Tibial nerve (tissue), 4 donors: ENCODE data around the gene HES4. TPM values are rescaled to one million over a fixed set of nuclear protein-coding genes. Genes with fewer than 3 reads are reported as not detected.

Source experiments
- DNase-seq, 2 donors: peaks; one replicate each; pipeline ENCODE4 v3.0.0-alpha.2; 2019; ENCODE audit warnings: low spot score in 2 of 2
- H3K27ac ChIP-seq, 4 donors: fragments of 200-600 bp; sonication (generic) in 3 of 4; one replicate each; pipeline ENCODE4 v1.5.1; 2017 to 2019; ENCODE audit warnings: mild to moderate bottlenecking in 1 of 4
- H3K27me3 ChIP-seq, 2 donors: fragments of 200-600 bp; sonication (generic) in 1 of 2; one replicate each; pipeline versions ENCODE4 v1.5.1 to v1.6.0; 2017 to 2019
- H3K36me3 ChIP-seq, 3 donors: fragments of 200-600 bp; sonication (generic); one replicate each; pipeline ENCODE4 v1.5.1; 2018 to 2019
- H3K4me1 ChIP-seq, 4 donors: fragments of 200-600 bp; sonication (generic) in 3 of 4; one replicate each; pipeline ENCODE4 v1.5.1; 2017 to 2019
- H3K4me3 ChIP-seq, 4 donors: fragments of 200-600 bp; sonication (generic) in 3 of 4; one replicate each; pipeline ENCODE4 v1.5.1; 2017 to 2019; ENCODE audit warnings: mild to moderate bottlenecking in 1 of 4, moderate library complexity in 1 of 4
- H3K9me3 ChIP-seq, 4 donors: fragments of 200-600 bp; sonication (generic) in 3 of 4; one replicate each; pipeline ENCODE4 v1.5.1; 2017 to 2019
- CTCF ChIP-seq, 5 experiments: fragments of 200-600 bp in 3 of 5; fragments of 450-650 bp in 2 of 5; sonication (generic) in 3 of 5; IDR thresholded peaks; one replicate each; pipeline ENCODE4 v1.5.1; 2016 to 2019; ENCODE audit warnings: antibody characterized with exemption in 5 of 5, mild to moderate bottlenecking in 3 of 5, moderate library complexity in 2 of 5
- EP300 ChIP-seq, 2 donors: sonication (generic); formaldehyde crosslinking; IDR thresholded peaks; one replicate each; pipeline ENCODE4 v1.6.1; 2017; ENCODE audit warnings: antibody characterized with exemption in 2 of 2, mild to moderate bottlenecking in 1 of 2
- POLR2A ChIP-seq, 2 donors: fragments of 450-650 bp; IDR thresholded peaks; one replicate each; pipeline ENCODE4 v1.6.1; 2017; ENCODE audit warnings: antibody characterized with exemption in 2 of 2, mild to moderate bottlenecking in 2 of 2, moderate library complexity in 2 of 2
- WGBS, 2 donors: methylation state at CpG; one replicate each; pipeline ENCODE4 v1.1.5; 2018; 5-methylcytosine and 5-hydroxymethylcytosine counted together
- total RNA-seq, 4 donors: library from RNA; depleted of rRNA; stranded (reverse); fragments of >200 nt; gene quantifications; one replicate each; pipeline ENCODE4 v1.1.0, GENCODE V29; 2016

Gene HES4
- total RNA-seq, 4 donors from 2014 or later: 26.9 to 70.8 (median 58.7) TPM

GRCh38 chr1:1039145-1039910 is 39.4 kb upstream of the HES4 start:
- 51 to 53% methylated on average over 17 of the region's 17 CpGs for WGBS, 2 donors
- H3K4me1 ChIP-seq: peaks cover 0 to 31% (median 14%) of the 10 kb centered on the region in 4 donors
- no peak overlapping the region for H3K4me3 ChIP-seq
- H3K27me3 ChIP-seq: peaks cover 0 to 22% of the 10 kb centered on the region in 2 donors
- H3K27ac ChIP-seq: no peak overlapping the region
- TF ChIP-seq EP300 (IDR thresholded peaks at IDR 0.05): no peak
- TF ChIP-seq CTCF (IDR thresholded peaks at IDR 0.05): no peak
- TF ChIP-seq POLR2A (IDR thresholded peaks at IDR 0.05): no peak
- no peak for DNase-seq
- H3K9me3 ChIP-seq: no peaks in the 10 kb centered on the region
- peaks cover 0 to 48% (median 0%) of the 10 kb centered on the region in 3 donors for H3K36me3 ChIP-seq

- DNase-seq: no peak
- H3K36me3 ChIP-seq: peaks cover 0 to 41% (median 0%) of the 10 kb centered on the region in 3 donors
- H3K27ac ChIP-seq: no peak overlapping the region
- peaks cover 0 to 28% of the 10 kb centered on the region in 2 donors for H3K27me3 ChIP-seq
- no peak overlapping the region for H3K4me3 ChIP-seq
- no peaks in the 10 kb centered on the region for H3K9me3 ChIP-seq
- peaks cover 0 to 37% (median 20%) of the 10 kb centered on the region in 4 donors for H3K4me1 ChIP-seq
- 73 to 89% methylated on average over 6 of the region's 6 CpGs for WGBS, 2 donors
- TF ChIP-seq POLR2A (IDR thresholded peaks at IDR 0.05) (no peak), EP300 (IDR thresholded peaks at IDR 0.05) (no peak), CTCF (IDR thresholded peaks at IDR 0.05) (no peak)
Measured at GRCh38 chr1:1038694-1039093, 38.8 kb upstream of the HES4 start.

GRCh38 chr1:1037366-1038327 is 37.8 kb upstream of the HES4 start:
- Histone ChIP-seq H3K9me3 (no peaks in the 10 kb centered on the region), H3K36me3 (peaks cover 0 to 31% (median 0%) of the 10 kb centered on the region in 3 donors), H3K27me3 (peaks cover 0 to 33% of the 10 kb centered on the region in 2 donors), H3K4me1 (peaks cover 0 to 47% (median 28%) of the 10 kb centered on the region in 4 donors), H3K27ac (no peak overlapping the region), H3K4me3 (no peak overlapping the region)
- DNase-seq: no peak
- 79 to 86% methylated on average over 28 to 29 of the region's 30 CpGs for WGBS, 2 donors
- TF ChIP-seq CTCF (IDR thresholded peaks at IDR 0.05) (no peak), EP300 (IDR thresholded peaks at IDR 0.05) (no peak), POLR2A (IDR thresholded peaks at IDR 0.05) (no peak)

GRCh38 chr1:1035291-1035943 is 35.5 kb upstream of the HES4 start:
- Histone ChIP-seq H3K27me3 (peaks cover 0 to 40% of the 10 kb centered on the region in 2 donors), H3K4me1 (peaks cover 0 to 56% (median 33%) of the 10 kb centered on the region in 4 donors), H3K36me3 (peaks cover 0 to 27% (median 0%) of the 10 kb centered on the region in 3 donors), H3K4me3 (no peak overlapping the region), H3K27ac (no peak overlapping the region), H3K9me3 (no peaks in the 10 kb centered on the region)
- no peak for DNase-seq
- 87 to 95% methylated on average over 7 to 19 of the region's 19 CpGs for WGBS, 2 donors
- TF ChIP-seq EP300 (IDR thresholded peaks at IDR 0.05) (no peak), CTCF (IDR thresholded peaks at IDR 0.05) (no peak), POLR2A (IDR thresholded peaks at IDR 0.05) (no peak)
